HepG2 (cell line): ENCODE data around the gene SLC5A6. TPM values are rescaled to one million over a fixed set of nuclear protein-coding genes. Genes with fewer than 3 reads are reported as not detected.
A peak's percentile ranks its signal among the peaks of the same experiment; 100 is the strongest.

Source experiments
- ATAC-seq: fragments of 200-7000 bp; cut with Tn5 transposase; 3 replicates; pipeline ENCODE4 v1.9.1; 2020; ENCODE audit warnings: mild to moderate bottlenecking, moderate library complexity
- BruUV-seq: library from RNA; stranded (reverse); fragments of 400-500 nt; replicated peaks from 2 replicates; lab custom pipeline; 2021; lab: Mats Ljungman, UMichigan
- CTCF ChIA-PET: fragments of 300-600 bp; formaldehyde crosslinking; extraction: SDS; loops from one replicate; lab custom pipeline; 2021; ENCODE audit warnings: low total read pairs, inconsistent platforms, low intra/inter-chr PET ratio; lab: Yijun Ruan, JAX
- POLR2A ChIA-PET: fragments of 350-600 bp; sonication (Branson Sonifier 250); formaldehyde crosslinking; loops from one replicate; lab custom pipeline; 2020; ENCODE audit warnings: antibody characterized with exemption, inconsistent platforms; lab: Yijun Ruan, JAX
- DNase-seq: peaks from one replicate; pipeline ENCODE4 v3.0.0-alpha.2; 2015; ENCODE audit warnings: low spot score
- FAIRE-seq: peaks from 3 replicates; lab custom pipeline; 2011; peaks lifted over from hg19 to GRCh38; lab: Jason Lieb, UNC
- H2AFZ ChIP-seq: one replicate; pipeline ENCODE4 v1.6.1; 2011; ENCODE audit warnings: low read length, inconsistent platforms
- H3K27ac ChIP-seq: fragments of 300-600 bp; 3 replicates; pipeline ENCODE4 v1.8.0; 2011; ENCODE audit warnings: mixed run types, mild to moderate bottlenecking, mixed read lengths, low read length, inconsistent platforms; ENCODE audit not compliant: insufficient read depth; ENCODE audit errors: extremely low read length
- H3K27me3 ChIP-seq, 2 experiments: fragments of 200-600 bp in 1 of 2; 2 replicates in 1 of 2; 3 replicates in 1 of 2; pipeline versions ENCODE4 v1.6.0 to v1.8.0; 2011; ENCODE audit warnings: low read length in 2 of 2, mild to moderate bottlenecking in 2 of 2, moderate library complexity in 2 of 2, inconsistent platforms in 1 of 2; ENCODE audit not compliant: insufficient read depth in 2 of 2, control insufficient read depth in 1 of 2
- H3K36me3 ChIP-seq, 2 experiments: fragments of 200-600 bp in 1 of 2; replicated peaks in 1 of 2; 2 replicates in 1 of 2; 3 replicates in 1 of 2; pipeline versions ENCODE4 v1.5.1 to v1.8.0; 2011; ENCODE audit warnings: low read length in 2 of 2, inconsistent platforms in 1 of 2; ENCODE audit not compliant: insufficient read depth in 2 of 2, control insufficient read depth in 1 of 2
- H3K4me1 ChIP-seq: 2 replicates; pipeline ENCODE4 v1.5.1; 2012; ENCODE audit warnings: low read length, inconsistent platforms; ENCODE audit not compliant: insufficient read depth
- H3K4me2 ChIP-seq: 2 replicates; pipeline ENCODE4 v1.6.0; 2011; ENCODE audit warnings: low read depth, low read length, inconsistent platforms
- H3K4me3 ChIP-seq, 3 experiments: fragments of 200-600 bp in 1 of 3; sonication (generic), shearing (Covaris generic) in 1 of 3; replicated peaks in 1 of 3; 2 replicates each; pipeline ENCODE4 v1.5.1; 2011 to 2016; ENCODE audit warnings: low read length in 3 of 3, inconsistent platforms in 2 of 3, low read depth in 2 of 3, mild to moderate bottlenecking in 2 of 3, control low read depth in 1 of 3, mixed read lengths in 1 of 3; ENCODE audit not compliant: insufficient read depth in 1 of 3
- H3K79me2 ChIP-seq: one replicate; pipeline ENCODE4 v1.6.1; 2011; ENCODE audit warnings: low read length, inconsistent platforms; ENCODE audit not compliant: insufficient read depth
- H3K9ac ChIP-seq: 2 replicates; pipeline ENCODE4 v1.6.0; 2011; ENCODE audit warnings: mild to moderate bottlenecking, low read depth, low read length, inconsistent platforms; ENCODE audit not compliant: insufficient read depth
- H3K9me3 ChIP-seq: 2 replicates; pipeline ENCODE4 v1.5.1; 2012; ENCODE audit warnings: mild to moderate bottlenecking, low read length
- H4K20me1 ChIP-seq: 2 replicates; pipeline ENCODE4 v1.6.0; 2011; ENCODE audit warnings: inconsistent platforms, mild to moderate bottlenecking, low read length, moderate library complexity; ENCODE audit not compliant: insufficient read depth
- CREM ChIP-seq, 2 experiments: sonication (generic) in 1 of 2; formaldehyde crosslinking in 1 of 2; IDR thresholded peaks; 2 replicates each; pipeline versions ENCODE4 v1.4.0 to v1.6.1; 2016 to 2020; ENCODE audit warnings: antibody characterized with exemption in 1 of 2, mild to moderate bottlenecking in 1 of 2, missing genetic modification reagents in 1 of 2
- EP300 ChIP-seq, 3 experiments: sonication (generic) in 1 of 3; formaldehyde crosslinking in 1 of 3; IDR thresholded peaks; 2 replicates each; pipeline versions ENCODE4 v1.5.1 to v1.6.1; 2011 to 2020; ENCODE audit warnings: low read depth in 2 of 3, low read length in 2 of 3, borderline replicate concordance in 1 of 3, improper control_type of control experiment in 1 of 3, mild to moderate bottlenecking in 1 of 3, missing genetic modification reagents in 1 of 3, moderate library complexity in 1 of 3
- GLI4 ChIP-seq: sonication (generic); formaldehyde crosslinking; IDR thresholded peaks from 2 replicates; pipeline ENCODE4 v1.5.1; 2020; ENCODE audit warnings: missing genetic modification reagents, mild to moderate bottlenecking, moderate library complexity, borderline replicate concordance
- NFE2L2 ChIP-seq: fragments of 150-350 bp; IDR thresholded peaks from 2 replicates; pipeline ENCODE4 v1.6.1; 2014; ENCODE audit warnings: low read length
- SNRNP70 ChIP-seq: fragments of 200-400 bp; formaldehyde crosslinking; IDR thresholded peaks from 2 replicates; pipeline ENCODE4 v1.6.1; 2017; ENCODE audit warnings: mild to moderate bottlenecking, low read depth, low read length, moderate library complexity
- ZNF567 ChIP-seq: sonication (generic); formaldehyde crosslinking; IDR thresholded peaks from 2 replicates; pipeline ENCODE4 v1.8.1; 2023; ENCODE audit warnings: mild to moderate bottlenecking, missing genetic modification reagents, borderline replicate concordance
- ZNF770 ChIP-seq: sonication (generic); formaldehyde crosslinking; IDR thresholded peaks from 2 replicates; pipeline ENCODE4 v1.5.0; 2020; ENCODE audit warnings: mild to moderate bottlenecking, missing genetic modification reagents
- ZNF816 ChIP-seq: sonication (generic); formaldehyde crosslinking; IDR thresholded peaks from 2 replicates; pipeline ENCODE4 v1.8.0; 2022; ENCODE audit warnings: missing genetic modification reagents, mild to moderate bottlenecking, borderline replicate concordance
- ZNF879 ChIP-seq: sonication (generic); formaldehyde crosslinking; IDR thresholded peaks from 2 replicates; pipeline ENCODE4 v1.8.1; 2023; ENCODE audit warnings: missing genetic modification reagents
- WGBS: methylation state at CpG from one replicate; pipeline ENCODE4 v1.1.6; 2017; ENCODE audit warnings: low lambda C conversion rate; 5-methylcytosine and 5-hydroxymethylcytosine counted together
- in situ Hi-C: cut with HindIII; loops from 2 replicates; pipeline ENCODE4 v1.10.0; 2017; ENCODE audit warnings: low pct_unique_long_range_greater_than_20kb; ENCODE audit not compliant: extremely low pct_ligation_motif_present
- intact Hi-C: fragments of 100-400 bp; cut with micrococcal nuclease; formaldehyde crosslinking; loops from one replicate; pipeline ENCODE4 v1.10.0; 2022; ENCODE audit not compliant: unreplicated experiment
- polyA plus RNA-seq, 8 experiments: library from polyadenylated mRNA; depleted of rRNA in 3 of 8; stranded (reverse) in 7 of 8; unstranded in 1 of 8; fragments of >200 nt; fragmentation: Illumina TruSeq in 4 of 8; extraction: Trizol in 4 of 8; gene quantifications; 2 replicates each; pipeline versions ENCODE4 v1.2.1 to v1.2.3, GENCODE V29; 2011 to 2016; ENCODE audit warnings: low read depth in 4 of 8, missing spikeins in 1 of 8, mixed read lengths in 1 of 8; ENCODE audit not compliant: insufficient read depth in 1 of 8
- total RNA-seq, 5 experiments: library from RNA; depleted of rRNA; stranded (reverse); fragments of >200 nt; fragmentation: Illumina TruSeq; extraction: Trizol; gene quantifications; 2 replicates each; pipeline ENCODE4 v1.2.3, GENCODE V29; 2016; ENCODE audit warnings: low read depth in 1 of 5
- TF ChIP-seq, protein P1 (sequence below): sonication (generic); formaldehyde crosslinking; IDR thresholded peaks from 2 replicates; pipeline ENCODE4 v1.4.0; 2020; ENCODE audit warnings: mild to moderate bottlenecking, low read depth, missing genetic modification reagents

SLC5A6 gene
- total and polyA plus RNA-seq, 2 of the 13 experiments (the other 11 are each of a cell fraction or from before 2014, with no cell fraction given), result 135 to 417 TPM

DNA sequence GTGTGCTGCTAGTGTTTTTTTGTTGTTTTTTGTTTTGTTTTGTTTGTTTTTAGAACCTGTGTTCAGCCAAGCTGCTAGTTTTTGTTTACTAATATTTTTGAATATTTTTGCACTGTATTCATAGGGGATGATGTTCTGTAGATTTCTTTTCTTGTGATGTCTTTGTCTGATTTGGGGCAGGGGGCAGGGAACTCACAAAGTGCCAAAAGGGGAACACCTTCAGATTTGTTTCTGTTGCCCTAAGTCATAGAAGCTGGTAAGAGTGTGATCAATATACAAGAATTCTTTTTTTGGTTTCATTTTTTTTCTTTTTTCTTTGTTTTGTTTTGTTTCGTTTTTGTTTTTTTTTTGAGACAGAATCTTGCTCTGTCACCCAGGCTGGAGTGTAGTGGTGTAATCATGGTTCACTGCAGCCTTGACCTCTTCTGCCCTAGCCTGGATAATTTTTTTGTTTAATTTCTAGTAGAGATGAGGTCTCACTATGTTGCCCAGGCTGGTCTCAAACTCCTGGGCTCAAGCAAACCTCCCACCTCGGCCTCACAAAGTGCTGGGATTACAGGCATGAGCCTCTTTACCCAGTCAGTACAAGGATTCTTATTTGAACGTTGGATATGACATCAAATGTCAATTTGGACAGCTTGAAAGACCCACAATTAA lies 32.6 kb downstream of the SLC5A6 start (continued):
- TF ChIP-seq, protein P1, sequence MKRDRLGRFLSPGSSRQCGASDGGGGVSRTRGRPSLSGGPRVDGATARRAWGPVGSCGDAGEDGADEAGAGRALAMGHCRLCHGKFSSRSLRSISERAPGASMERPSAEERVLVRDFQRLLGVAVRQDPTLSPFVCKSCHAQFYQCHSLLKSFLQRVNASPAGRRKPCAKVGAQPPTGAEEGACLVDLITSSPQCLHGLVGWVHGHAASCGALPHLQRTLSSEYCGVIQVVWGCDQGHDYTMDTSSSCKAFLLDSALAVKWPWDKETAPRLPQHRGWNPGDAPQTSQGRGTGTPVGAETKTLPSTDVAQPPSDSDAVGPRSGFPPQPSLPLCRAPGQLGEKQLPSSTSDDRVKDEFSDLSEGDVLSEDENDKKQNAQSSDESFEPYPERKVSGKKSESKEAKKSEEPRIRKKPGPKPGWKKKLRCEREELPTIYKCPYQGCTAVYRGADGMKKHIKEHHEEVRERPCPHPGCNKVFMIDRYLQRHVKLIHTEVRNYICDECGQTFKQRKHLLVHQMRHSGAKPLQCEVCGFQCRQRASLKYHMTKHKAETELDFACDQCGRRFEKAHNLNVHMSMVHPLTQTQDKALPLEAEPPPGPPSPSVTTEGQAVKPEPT (CRISPR knock-in tag), result no peak
- TF ChIP-seq EP300 (IDR thresholded peaks at IDR 0.05; ENCODE audit: low read depth in 2 of 2, low read length in 2 of 2), result peak in 1 of 2 experiments; percentile 57; a peak in 1 of 4 replicates
- TF ChIP-seq EP300 (CRISPR knock-in tag; IDR thresholded peaks at IDR 0.05; ENCODE audit: borderline replicate concordance), result no peak
- TF ChIP-seq ZNF567 (CRISPR knock-in tag), result 0 out of 2 replicates have a peak, but pooled peaks have one; percentile 50
- TF ChIP-seq NFE2L2, result 0 out of 2 replicates have a peak, but pooled peaks have one; percentile 21
- no peak for TF ChIP-seq ZNF879 (CRISPR knock-in tag)
- peak; percentile 32; the same call in 1 of the 2 replicates for TF ChIP-seq CREM (IDR thresholded peaks at IDR 0.05)
- TF ChIP-seq CREM (CRISPR knock-in tag; IDR thresholded peaks at IDR 0.05), result no peak

GRCh38 chr2:27178469-27178868 lies 33.6 kb downstream of the SLC5A6 start:
- no peaks in the 10 kb centered on the region for H4K20me1 ChIP-seq
- TF ChIP-seq GLI4 (CRISPR knock-in tag) (no peak), SNRNP70 (no peak), ZNF770 (CRISPR knock-in tag) (peak; percentile 95), ZNF816 (CRISPR knock-in tag) (peak; percentile 55; the same call in 1 of the 2 replicates)
- FAIRE-seq, result no peak
- CTCF ChIA-PET, result no interaction called here
- ATAC-seq, result no peak
- DNase-seq, result no peak
- H3K9me3 ChIP-seq, result no peaks in the 10 kb centered on the region
- H3K4me1 ChIP-seq, result peaks cover 100% of the 10 kb centered on the region
- BruUV-seq, result no TSS peak
- H3K79me2 ChIP-seq, result no peaks in the 10 kb centered on the region
- no peaks in the 10 kb centered on the region for H3K27me3 ChIP-seq
- H3K9ac ChIP-seq, result peak overlapping the region; percentile 71
- H3K36me3 ChIP-seq, result no peaks in the 10 kb centered on the region; a peak in 1 of 5 replicates
- intact Hi-C loops, result no loop called here
- no peak overlapping the region for H2AFZ ChIP-seq
- POLR2A ChIA-PET, result interaction anchor here (0.7 to 3.8 kb wide), 7 partner anchors 8 to 91 kb away, joined by 3 to 19 read pairs (median 5); partner anchors contain the start of genes ABHD1, KHK and PREB
- peak overlapping the region; percentile 94 for H3K27ac ChIP-seq
- H3K4me2 ChIP-seq, result peak overlapping the region; percentile 55
- WGBS, result 97% methylated on average over 3 of the region's 3 CpGs
- H3K4me3 ChIP-seq, result no peak overlapping the region
- in situ Hi-C loops, result no loop called here
